Measurements from ENCODE around the gene PGF.

The PGF gene

DNA sequence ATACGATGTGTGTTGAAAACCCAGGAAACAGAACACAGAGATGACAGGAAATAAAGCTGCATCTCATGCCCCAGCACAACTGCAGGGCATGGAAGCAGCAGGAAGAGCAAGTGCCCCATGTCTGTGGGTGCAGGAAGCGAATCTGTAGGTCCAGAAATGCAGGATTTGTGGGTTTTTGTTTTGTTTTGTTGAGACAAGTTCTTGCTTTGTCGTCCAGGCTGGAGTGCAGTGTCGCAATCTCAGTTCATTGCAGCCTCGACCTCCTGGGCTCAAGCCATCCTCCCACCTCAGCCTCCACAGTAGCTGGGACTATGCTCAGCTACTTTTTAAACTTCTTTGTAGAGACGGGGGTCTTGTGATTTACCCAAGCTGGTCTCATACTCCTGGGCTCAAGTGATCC lies 26.2 kb downstream of the PGF start:
- no peak for DNase-seq (ENCODE audit: low read depth, low spot score)
- TF ChIP-seq SUZ12 (IDR thresholded peaks at IDR 0.05; ENCODE audit: extremely low read depth, insufficient read depth, insufficient read length) (no peak), ZNF274 (IDR thresholded peaks at IDR 0.05; ENCODE audit: low read depth, low read length) (no peak), YY1 (IDR thresholded peaks at IDR 0.05; ENCODE audit: insufficient read depth, insufficient read length) (no peak)
- Histone ChIP-seq H3K36me3 (ENCODE audit: insufficient read depth, insufficient read length, low read length) (no peaks in the 10 kb centered on the region), H3K4me1 (ENCODE audit: insufficient read depth, insufficient read length) (no peaks in the 10 kb centered on the region), H3K9ac (ENCODE audit: insufficient read length, low read depth) (no peak overlapping the region), H3K9me3 (ENCODE audit: insufficient read depth, low read length) (no peaks in the 10 kb centered on the region), H3K4me3 (ENCODE audit: insufficient read length, low read depth) (no peak overlapping the region), H3K27me3 (ENCODE audit: insufficient read depth, insufficient read length) (no peaks in the 10 kb centered on the region)

DNA sequence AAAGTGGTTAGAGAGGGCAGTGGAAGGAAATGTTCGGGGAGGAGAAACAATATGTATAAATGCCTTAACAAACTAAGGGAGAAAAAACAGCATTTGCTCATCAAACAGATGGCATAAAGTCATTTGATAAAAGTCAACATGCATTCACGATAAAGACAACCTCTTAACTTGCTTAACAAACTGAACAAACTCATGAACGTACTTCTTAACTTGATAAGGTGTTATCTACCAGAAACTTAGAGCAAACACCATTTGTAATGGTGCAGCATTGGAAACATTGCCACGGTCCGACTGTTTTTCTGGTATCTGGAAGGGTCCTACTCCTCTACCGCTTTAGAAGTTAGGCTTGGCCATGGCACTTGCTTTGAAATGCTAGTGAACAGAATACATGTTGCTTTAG lies 28.2 kb downstream of the PGF start:
- H3K4me3 ChIP-seq (ENCODE audit: insufficient read length, low read depth), result no peak overlapping the region
- DNase-seq (ENCODE audit: low read depth, low spot score), result no peak
- no peak overlapping the region for H3K9ac ChIP-seq (ENCODE audit: insufficient read length, low read depth)
- no peaks in the 10 kb centered on the region for H3K36me3 ChIP-seq (ENCODE audit: insufficient read depth, insufficient read length, low read length)
- no peaks in the 10 kb centered on the region for H3K4me1 ChIP-seq (ENCODE audit: insufficient read depth, insufficient read length)
- peaks cover 8% of the 10 kb centered on the region for H3K27me3 ChIP-seq (ENCODE audit: insufficient read depth, insufficient read length)
- no peaks in the 10 kb centered on the region for H3K9me3 ChIP-seq (ENCODE audit: insufficient read depth, low read length)
- TF ChIP-seq ZNF274 (IDR thresholded peaks at IDR 0.05; ENCODE audit: low read depth, low read length) (no peak), YY1 (IDR thresholded peaks at IDR 0.05; ENCODE audit: insufficient read depth, insufficient read length) (no peak), SUZ12 (IDR thresholded peaks at IDR 0.05; ENCODE audit: extremely low read depth, insufficient read depth, insufficient read length) (no peak)

DNA sequence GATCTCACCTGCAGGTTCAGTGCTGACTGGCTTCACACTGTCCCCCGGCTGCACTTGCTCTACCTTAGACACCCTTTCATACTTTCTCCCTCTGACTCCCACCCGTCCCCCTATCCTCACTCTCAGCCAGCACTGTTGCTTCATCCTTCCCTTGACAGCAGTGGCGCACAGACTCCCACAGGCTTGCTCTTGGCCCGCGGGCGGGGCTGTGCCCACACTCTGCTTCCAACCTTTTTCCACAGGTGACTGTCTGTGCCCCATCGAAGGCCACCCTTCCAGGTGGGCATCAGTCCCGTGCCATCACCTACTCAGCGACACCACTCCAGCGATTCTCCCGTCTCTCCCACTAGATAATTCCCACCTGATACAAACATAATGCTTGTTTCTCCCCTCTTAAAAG lies 31.3 kb downstream of the PGF start:
- TF ChIP-seq ZNF274 (IDR thresholded peaks at IDR 0.05; ENCODE audit: low read depth, low read length), result no peak
- Histone ChIP-seq H3K9ac (ENCODE audit: insufficient read length, low read depth) (no peak overlapping the region), H3K36me3 (ENCODE audit: insufficient read depth, insufficient read length, low read length) (no peaks in the 10 kb centered on the region), H3K9me3 (ENCODE audit: insufficient read depth, low read length) (no peaks in the 10 kb centered on the region), H3K4me3 (ENCODE audit: insufficient read length, low read depth) (no peak overlapping the region), H3K4me1 (ENCODE audit: insufficient read depth, insufficient read length) (no peaks in the 10 kb centered on the region), H3K27me3 (ENCODE audit: insufficient read depth, insufficient read length) (peaks cover 13% of the 10 kb centered on the region)
- no peak for DNase-seq (ENCODE audit: low read depth, low spot score)

DNA sequence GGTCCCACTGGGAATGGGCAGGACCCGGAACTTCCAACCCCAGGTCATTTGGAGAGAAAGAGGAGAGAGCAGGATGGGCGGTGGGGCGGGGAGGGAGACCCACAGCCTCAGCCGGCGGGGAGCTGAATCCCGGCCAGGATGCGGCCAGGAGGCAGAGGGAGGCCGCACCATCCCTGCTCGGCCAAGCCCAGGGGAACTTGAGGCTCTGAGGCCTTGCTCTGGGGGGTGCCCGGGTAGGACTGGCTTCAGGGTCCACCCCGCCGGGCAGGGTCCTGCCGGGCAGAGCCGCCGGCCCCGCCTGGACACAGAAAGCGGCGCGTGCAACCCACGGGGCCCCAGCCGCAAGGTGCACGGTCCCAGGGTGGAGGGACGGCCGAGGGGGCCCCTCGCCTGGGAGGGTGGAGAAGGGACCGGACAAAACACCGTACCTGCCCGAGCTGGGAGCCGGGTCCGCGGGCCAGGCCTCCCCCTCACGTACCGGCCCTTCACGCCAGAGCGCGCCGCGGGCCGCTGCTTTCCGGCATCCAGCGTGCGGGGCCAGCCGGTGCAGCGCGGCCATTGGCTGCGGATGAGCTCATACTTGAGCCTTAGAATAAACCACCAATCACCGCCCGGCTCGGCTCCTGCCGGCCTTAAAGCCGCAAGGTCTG lies 32.5 kb downstream of the PGF start, which contains the start of gene RPS6KL1:
Gene RPS6KL1, minus strand, starts transcription at position 509 of the 650 bp plus-strand sequence. CDS start 1,719 bp downstream, outside the sequence.
- H3K9ac ChIP-seq (ENCODE audit: insufficient read length, low read depth), result peak within 1 kb of the TSS; percentile 42
- H3K36me3 ChIP-seq (ENCODE audit: insufficient read depth, insufficient read length, low read length), result no peaks in the 10 kb centered on the region
- TF ChIP-seq SUZ12 (IDR thresholded peaks at IDR 0.05; ENCODE audit: extremely low read depth, insufficient read depth, insufficient read length), result no peak
- no peak for TF ChIP-seq YY1 (IDR thresholded peaks at IDR 0.05; ENCODE audit: insufficient read depth, insufficient read length)
- TF ChIP-seq ZNF274 (IDR thresholded peaks at IDR 0.05; ENCODE audit: low read depth, low read length), result no peak
- peaks cover 3% of the 10 kb centered on the region for H3K4me1 ChIP-seq (ENCODE audit: insufficient read depth, insufficient read length)
- H3K9me3 ChIP-seq (ENCODE audit: insufficient read depth, low read length), result no peaks in the 10 kb centered on the region
- peaks cover 13% of the 10 kb centered on the region for H3K27me3 ChIP-seq (ENCODE audit: insufficient read depth, insufficient read length)
- peak; percentile 68 for DNase-seq (ENCODE audit: low read depth, low spot score)
- H3K4me3 ChIP-seq (ENCODE audit: insufficient read length, low read depth), result peak within 1 kb of the TSS; percentile 61

DNA sequence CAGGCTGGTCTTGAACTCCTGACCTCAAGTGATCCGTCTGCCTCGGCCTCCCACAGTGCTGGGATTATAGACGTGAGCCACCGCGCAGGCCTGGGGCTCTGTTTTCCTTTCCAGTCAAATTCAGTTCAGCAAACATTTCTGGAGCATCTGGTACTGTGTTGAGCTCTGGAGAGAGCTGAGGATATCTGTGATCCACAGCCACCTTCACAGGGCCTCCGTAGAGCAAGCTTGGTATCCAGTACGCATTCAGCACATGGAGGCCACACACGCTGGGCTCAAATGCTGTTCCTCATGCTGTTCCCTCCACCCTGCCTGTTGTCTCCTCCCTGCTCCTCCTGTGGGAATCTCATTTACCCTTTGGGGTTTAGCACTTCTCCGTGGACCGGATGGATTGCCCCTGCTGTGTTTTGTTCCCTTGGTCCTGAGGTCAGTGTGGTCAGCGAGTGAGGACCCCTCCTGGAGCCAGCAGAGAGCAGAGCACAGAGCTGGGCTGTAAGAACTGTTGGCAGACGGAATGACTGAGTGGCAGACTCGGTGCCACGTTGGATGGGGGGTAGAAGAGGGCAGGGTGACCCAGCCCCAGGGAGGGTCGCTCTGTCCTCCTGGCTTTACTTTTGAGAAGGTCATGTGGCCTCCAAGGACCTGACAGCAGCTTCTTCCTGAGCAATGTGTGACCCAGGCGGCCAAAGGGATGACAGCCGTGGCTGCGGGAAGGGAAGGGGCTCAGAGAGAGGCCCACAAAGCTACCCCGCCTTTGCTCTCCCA lies 33.2 kb downstream of the PGF start:
- peak overlapping the region; percentile 61 for H3K4me3 ChIP-seq (ENCODE audit: insufficient read length, low read depth)
- H3K9me3 ChIP-seq (ENCODE audit: insufficient read depth, low read length), result no peaks in the 10 kb centered on the region
- H3K9ac ChIP-seq (ENCODE audit: insufficient read length, low read depth), result peak overlapping the region; percentile 42
- no peaks in the 10 kb centered on the region for H3K36me3 ChIP-seq (ENCODE audit: insufficient read depth, insufficient read length, low read length)
- no peak for DNase-seq (ENCODE audit: low read depth, low spot score)
- TF ChIP-seq YY1 (IDR thresholded peaks at IDR 0.05; ENCODE audit: insufficient read depth, insufficient read length), result no peak
- no peak for TF ChIP-seq SUZ12 (IDR thresholded peaks at IDR 0.05; ENCODE audit: extremely low read depth, insufficient read depth, insufficient read length)
- no peak for TF ChIP-seq ZNF274 (IDR thresholded peaks at IDR 0.05; ENCODE audit: low read depth, low read length)
- peaks cover 3% of the 10 kb centered on the region for H3K4me1 ChIP-seq (ENCODE audit: insufficient read depth, insufficient read length)
- peaks cover 13% of the 10 kb centered on the region for H3K27me3 ChIP-seq (ENCODE audit: insufficient read depth, insufficient read length)

DNA sequence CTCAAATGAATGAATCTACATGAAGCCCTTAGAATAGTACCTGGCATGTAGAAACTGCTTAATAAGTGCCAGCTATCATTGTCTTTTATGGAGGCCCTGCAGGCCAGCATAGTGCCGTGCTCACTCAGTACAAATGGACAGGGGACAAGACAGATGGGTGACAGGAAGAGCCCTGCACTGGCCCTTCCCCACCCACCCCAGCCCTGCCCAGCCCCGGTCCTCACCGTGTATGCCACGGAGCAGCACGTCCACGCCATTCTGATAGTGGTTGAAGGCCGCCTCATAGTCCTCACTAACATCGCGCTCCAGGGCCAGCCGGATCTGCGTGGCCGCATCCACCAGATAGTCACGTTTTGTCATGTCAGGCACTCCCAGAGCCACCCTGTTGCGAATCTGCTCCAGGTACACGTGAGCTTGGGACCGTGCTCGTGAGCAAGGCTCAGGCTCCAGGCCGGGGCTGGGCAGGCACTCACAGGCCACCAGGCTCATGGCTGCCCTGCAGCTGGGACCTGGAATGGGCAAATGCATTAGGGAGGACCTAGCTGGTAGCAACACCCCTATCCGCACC lies 34.3 kb downstream of the PGF start:
- no peak for DNase-seq (ENCODE audit: low read depth, low spot score)
- Histone ChIP-seq H3K27me3 (ENCODE audit: insufficient read depth, insufficient read length) (peaks cover 13% of the 10 kb centered on the region), H3K9me3 (ENCODE audit: insufficient read depth, low read length) (no peaks in the 10 kb centered on the region), H3K4me3 (ENCODE audit: insufficient read length, low read depth) (no peak overlapping the region), H3K36me3 (ENCODE audit: insufficient read depth, insufficient read length, low read length) (no peaks in the 10 kb centered on the region), H3K9ac (ENCODE audit: insufficient read length, low read depth) (no peak overlapping the region), H3K4me1 (ENCODE audit: insufficient read depth, insufficient read length) (peaks cover 3% of the 10 kb centered on the region)
- TF ChIP-seq ZNF274 (IDR thresholded peaks at IDR 0.05; ENCODE audit: low read depth, low read length) (no peak), YY1 (IDR thresholded peaks at IDR 0.05; ENCODE audit: insufficient read depth, insufficient read length) (no peak), SUZ12 (IDR thresholded peaks at IDR 0.05; ENCODE audit: extremely low read depth, insufficient read depth, insufficient read length) (no peak)

DNA sequence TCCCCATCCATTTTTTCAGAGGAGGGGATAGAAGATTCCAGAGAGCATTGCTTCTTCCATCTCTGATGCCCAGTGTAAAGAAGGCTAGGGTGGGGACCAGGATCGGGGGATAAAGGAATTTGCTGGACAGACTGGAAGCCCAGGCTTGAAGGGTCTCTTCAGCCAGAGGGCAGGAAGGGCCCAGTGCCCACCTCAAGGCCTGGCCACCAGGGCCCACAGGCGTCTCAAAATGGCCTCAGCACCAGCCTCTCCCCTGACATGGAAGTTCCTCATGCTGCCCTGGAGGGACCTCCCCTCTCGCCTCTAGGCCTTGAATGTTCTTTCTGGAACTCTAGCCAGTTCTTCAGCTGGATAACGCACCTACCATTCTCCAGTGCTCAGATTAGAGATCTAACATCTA lies 35.1 kb downstream of the PGF start:
- no peak for DNase-seq (ENCODE audit: low read depth, low spot score)
- H3K4me1 ChIP-seq (ENCODE audit: insufficient read depth, insufficient read length), result peaks cover 3% of the 10 kb centered on the region
- H3K4me3 ChIP-seq (ENCODE audit: insufficient read length, low read depth), result no peak overlapping the region
- H3K36me3 ChIP-seq (ENCODE audit: insufficient read depth, insufficient read length, low read length), result no peaks in the 10 kb centered on the region
- H3K27me3 ChIP-seq (ENCODE audit: insufficient read depth, insufficient read length), result peaks cover 13% of the 10 kb centered on the region
- H3K9ac ChIP-seq (ENCODE audit: insufficient read length, low read depth), result no peak overlapping the region
- no peaks in the 10 kb centered on the region for H3K9me3 ChIP-seq (ENCODE audit: insufficient read depth, low read length)
- no peak for TF ChIP-seq SUZ12 (IDR thresholded peaks at IDR 0.05; ENCODE audit: extremely low read depth, insufficient read depth, insufficient read length)
- no peak for TF ChIP-seq ZNF274 (IDR thresholded peaks at IDR 0.05; ENCODE audit: low read depth, low read length)
- no peak for TF ChIP-seq YY1 (IDR thresholded peaks at IDR 0.05; ENCODE audit: insufficient read depth, insufficient read length)
